HEK293 (cell line): ENCODE data around the gene MIEF2.

Experiments used
- CTCF ChIP-seq: fragments of 450-650 bp; formaldehyde crosslinking; IDR thresholded peaks from 2 replicates; pipeline ENCODE4 v1.5.1; 2016; ENCODE audit warnings: missing biosample characterization, missing genetic modification characterization
- ELK4 ChIP-seq: IDR thresholded peaks from 2 replicates; pipeline ENCODE4 v1.6.1; 2011; ENCODE audit warnings: mild to moderate bottlenecking, low read depth, low read length, borderline replicate concordance
- GLI2 ChIP-seq: fragments of 450-650 bp; formaldehyde crosslinking; IDR thresholded peaks from 2 replicates; pipeline ENCODE4; 2017; ENCODE audit warnings: missing biosample characterization, missing genetic modification characterization, low read depth, borderline replicate concordance
- KLF7 ChIP-seq: fragments of 450-650 bp; formaldehyde crosslinking; IDR thresholded peaks from 2 replicates; pipeline ENCODE4 v1.5.1; 2016; ENCODE audit warnings: missing biosample characterization, missing genetic modification characterization, borderline replicate concordance
- REST ChIP-seq: fragments of 450-650 bp; formaldehyde crosslinking; IDR thresholded peaks from 2 replicates; pipeline ENCODE4 v1.5.1; 2016; ENCODE audit warnings: missing biosample characterization, missing genetic modification characterization
- YY1 ChIP-seq: fragments of 450-650 bp; formaldehyde crosslinking; IDR thresholded peaks from 2 replicates; pipeline ENCODE4 v1.5.1; 2018; ENCODE audit warnings: missing biosample characterization, missing genetic modification characterization
- ZBTB20 ChIP-seq: fragments of 450-650 bp; formaldehyde crosslinking; IDR thresholded peaks from 2 replicates; pipeline ENCODE4 v1.5.1; 2016; ENCODE audit warnings: missing biosample characterization, missing genetic modification characterization
- ZNF148 ChIP-seq: fragments of 450-650 bp; formaldehyde crosslinking; IDR thresholded peaks from 2 replicates; pipeline ENCODE4 v1.5.0; 2017; ENCODE audit warnings: missing biosample characterization, missing genetic modification characterization, borderline replicate concordance
- ZNF18 ChIP-seq: fragments of 450-650 bp; formaldehyde crosslinking; IDR thresholded peaks from 2 replicates; pipeline ENCODE4 v1.5.1; 2016; ENCODE audit warnings: missing biosample characterization, missing genetic modification characterization
- ZNF280C ChIP-seq: fragments of 450-650 bp; formaldehyde crosslinking; IDR thresholded peaks from 2 replicates; pipeline ENCODE4 v1.5.1; 2016; ENCODE audit warnings: missing biosample characterization, missing genetic modification characterization
- ZNF449 ChIP-seq: fragments of 450-650 bp; formaldehyde crosslinking; IDR thresholded peaks from 2 replicates; pipeline ENCODE4 v1.5.1; 2017; ENCODE audit warnings: missing biosample characterization, mild to moderate bottlenecking, missing genetic modification characterization, moderate library complexity
- ZNF580 ChIP-seq: fragments of 450-650 bp; formaldehyde crosslinking; IDR thresholded peaks from 2 replicates; pipeline ENCODE4 v1.5.1; 2016; ENCODE audit warnings: missing biosample characterization, missing genetic modification characterization
- ZNF776 ChIP-seq: fragments of 450-650 bp; formaldehyde crosslinking; IDR thresholded peaks from 2 replicates; pipeline ENCODE4 v1.5.0; 2017; ENCODE audit warnings: missing biosample characterization, missing genetic modification characterization, borderline replicate concordance

- no peak for TF ChIP-seq ELK4
- no peak for TF ChIP-seq CTCF (tag by site-specific recombination)
- no peak for TF ChIP-seq GLI2 (tag by site-specific recombination)
- TF ChIP-seq KLF7 (tag by site-specific recombination) = no peak
- TF ChIP-seq ZNF776 (tag by site-specific recombination) = no peak
- no peak for TF ChIP-seq ZNF449 (tag by site-specific recombination)
- no peak for TF ChIP-seq ZNF580 (tag by site-specific recombination)
- TF ChIP-seq ZNF280C (tag by site-specific recombination) = no peak
- TF ChIP-seq REST (tag by site-specific recombination) = no peak
- no peak for TF ChIP-seq ZBTB20 (tag by site-specific recombination)
- TF ChIP-seq YY1 (tag by site-specific recombination) = no peak
- TF ChIP-seq ZNF148 (tag by site-specific recombination) = no peak
- TF ChIP-seq ZNF18 = no peak
Observed at GRCh38 chr17:18235743-18236256, 24.7 kb upstream of the MIEF2 start.
